ENCODE results near the gene TRABD2B.

The TRABD2B gene

GRCh38 chr1:47987601-47988000 lies 9.6 kb downstream of the TRABD2B start:
- no peak for DNase-seq (ENCODE audit: low read depth)
- TF ChIP-seq CTCF (IDR thresholded peaks at IDR 0.05; ENCODE audit: insufficient read depth, low read depth, low read length, missing control alignments), result no peak
- H3K4me3 ChIP-seq (ENCODE audit: low read length), result no peak overlapping the region

GRCh38 chr1:47986761-47987200 lies 10.4 kb downstream of the TRABD2B start:
- no peak for DNase-seq (ENCODE audit: low read depth)
- TF ChIP-seq CTCF (IDR thresholded peaks at IDR 0.05; ENCODE audit: insufficient read depth, low read depth, low read length, missing control alignments), result no peak
- H3K4me3 ChIP-seq (ENCODE audit: low read length), result no peak overlapping the region

GRCh38 chr1:47985018-47985417 lies 12.2 kb downstream of the TRABD2B start:
- DNase-seq (ENCODE audit: low read depth), result no peak
- no peak for TF ChIP-seq CTCF (IDR thresholded peaks at IDR 0.05; ENCODE audit: insufficient read depth, low read depth, low read length, missing control alignments)
- no peak overlapping the region for H3K4me3 ChIP-seq (ENCODE audit: low read length)

- no peak for DNase-seq (ENCODE audit: low read depth)
- H3K4me3 ChIP-seq (ENCODE audit: low read length), result no peak overlapping the region
Measured at GRCh38 chr1:47984175-47984789, 12.9 kb downstream of the TRABD2B start.

GRCh38 chr1:47983691-47984090 lies 13.5 kb downstream of the TRABD2B start:
- DNase-seq (ENCODE audit: low read depth), result no peak
- no peak overlapping the region for H3K4me3 ChIP-seq (ENCODE audit: low read length)
- no peak for TF ChIP-seq CTCF (IDR thresholded peaks at IDR 0.05; ENCODE audit: insufficient read depth, low read depth, low read length, missing control alignments)

More at GRCh38 chr1:47984175-47984789, 12.9 kb downstream of the TRABD2B start:
- no peak for TF ChIP-seq CTCF (IDR thresholded peaks at IDR 0.05; ENCODE audit: insufficient read depth, low read depth, low read length, missing control alignments)

- no peak for DNase-seq (ENCODE audit: low read depth)
- no peak for TF ChIP-seq CTCF (IDR thresholded peaks at IDR 0.05; ENCODE audit: insufficient read depth, low read depth, low read length, missing control alignments)
- H3K4me3 ChIP-seq (ENCODE audit: low read length), result no peak overlapping the region
Measured at GRCh38 chr1:47981667-47982350, 15.4 kb downstream of the TRABD2B start.

GRCh38 chr1:47980501-47980900 lies 16.7 kb downstream of the TRABD2B start:
- no peak for DNase-seq (ENCODE audit: low read depth)
- no peak overlapping the region for H3K4me3 ChIP-seq (ENCODE audit: low read length)
- no peak for TF ChIP-seq CTCF (IDR thresholded peaks at IDR 0.05; ENCODE audit: insufficient read depth, low read depth, low read length, missing control alignments)
